Measurements from ENCODE around the gene TAX1BP3.

TAX1BP3 gene

GRCh38 chr17:3647769-3648555 is 20.4 kb downstream of the TAX1BP3 start:
- FAIRE-seq (peak; percentile 41), DNase-seq (ENCODE audit: insufficient read length, low spot score) (no peak)
- TF ChIP-seq POLR2AphosphoS5 (IDR thresholded peaks at IDR 0.05; ENCODE audit: low read depth, low read length) (no peak), PAX5 (IDR thresholded peaks at IDR 0.05; ENCODE audit: insufficient read depth, low read length, severe bottlenecking) (no peak), POLR2A (IDR thresholded peaks at IDR 0.05; ENCODE audit: low read depth, low read length) (no peak), SPI1 (IDR thresholded peaks at IDR 0.05; ENCODE audit: low read depth, low read length) (no peak)

DNA sequence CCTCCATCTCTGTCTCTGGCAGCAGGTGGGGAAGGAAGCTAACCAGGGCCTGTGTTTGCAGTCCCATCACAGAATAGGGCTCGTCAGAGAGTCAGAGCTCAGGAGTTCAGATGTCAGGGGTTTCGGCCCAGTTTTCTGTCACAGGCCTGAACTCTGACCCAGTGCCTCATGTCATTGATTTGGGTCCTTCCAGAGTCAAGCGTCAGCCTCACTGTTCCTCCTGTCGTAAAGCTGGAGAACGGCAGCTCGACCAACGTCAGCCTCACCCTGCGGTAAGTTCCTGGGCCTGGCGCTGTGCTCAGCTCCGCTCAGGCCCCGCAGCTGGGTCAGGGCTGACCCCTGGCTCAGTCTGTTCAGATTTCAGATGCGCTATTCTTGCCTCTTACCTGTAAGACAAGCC is 21.1 kb downstream of the TAX1BP3 start:
- DNase-seq (ENCODE audit: insufficient read length, low spot score) (no peak), FAIRE-seq (no peak)
- TF ChIP-seq POLR2AphosphoS5 (IDR thresholded peaks at IDR 0.05; ENCODE audit: low read depth, low read length) (no peak), POU2F2 (IDR thresholded peaks at IDR 0.05; ENCODE audit: low read depth, low read length) (no peak), POLR2A (IDR thresholded peaks at IDR 0.05; ENCODE audit: low read depth, low read length) (no peak), TAF1 (IDR thresholded peaks at IDR 0.05; ENCODE audit: low read depth, low read length) (no peak), SPI1 (IDR thresholded peaks at IDR 0.05; ENCODE audit: low read depth, low read length) (no peak), PAX5 (IDR thresholded peaks at IDR 0.05; ENCODE audit: insufficient read depth, low read length, severe bottlenecking) (no peak)

- FAIRE-seq (peak; percentile 78), DNase-seq (ENCODE audit: insufficient read length, low spot score) (no peak)
- TF ChIP-seq PAX5 (IDR thresholded peaks at IDR 0.05; ENCODE audit: insufficient read depth, low read length, severe bottlenecking) (no peak), SPI1 (IDR thresholded peaks at IDR 0.05; ENCODE audit: low read depth, low read length) (peak; percentile 61), POLR2A (IDR thresholded peaks at IDR 0.05; ENCODE audit: low read depth, low read length) (no peak)
Measured at GRCh38 chr17:3645310-3645709, 23.1 kb downstream of the TAX1BP3 start.

- no peak for DNase-seq (ENCODE audit: insufficient read length, low spot score)
- no peak for TF ChIP-seq TAF1 (IDR thresholded peaks at IDR 0.05; ENCODE audit: low read depth, low read length)
- TF ChIP-seq POLR2AphosphoS5 (IDR thresholded peaks at IDR 0.05; ENCODE audit: low read depth, low read length), result no peak
- TF ChIP-seq SPI1 (IDR thresholded peaks at IDR 0.05; ENCODE audit: low read depth, low read length), result no peak
- TF ChIP-seq POLR2A (IDR thresholded peaks at IDR 0.05; ENCODE audit: low read depth, low read length), result no peak
- no peak for TF ChIP-seq PAX5 (IDR thresholded peaks at IDR 0.05; ENCODE audit: insufficient read depth, low read length, severe bottlenecking)
- no peak for TF ChIP-seq POU2F2 (IDR thresholded peaks at IDR 0.05; ENCODE audit: low read depth, low read length)
- no peak for FAIRE-seq
Measured at GRCh38 chr17:3643889-3644349, 24.5 kb downstream of the TAX1BP3 start.

DNA sequence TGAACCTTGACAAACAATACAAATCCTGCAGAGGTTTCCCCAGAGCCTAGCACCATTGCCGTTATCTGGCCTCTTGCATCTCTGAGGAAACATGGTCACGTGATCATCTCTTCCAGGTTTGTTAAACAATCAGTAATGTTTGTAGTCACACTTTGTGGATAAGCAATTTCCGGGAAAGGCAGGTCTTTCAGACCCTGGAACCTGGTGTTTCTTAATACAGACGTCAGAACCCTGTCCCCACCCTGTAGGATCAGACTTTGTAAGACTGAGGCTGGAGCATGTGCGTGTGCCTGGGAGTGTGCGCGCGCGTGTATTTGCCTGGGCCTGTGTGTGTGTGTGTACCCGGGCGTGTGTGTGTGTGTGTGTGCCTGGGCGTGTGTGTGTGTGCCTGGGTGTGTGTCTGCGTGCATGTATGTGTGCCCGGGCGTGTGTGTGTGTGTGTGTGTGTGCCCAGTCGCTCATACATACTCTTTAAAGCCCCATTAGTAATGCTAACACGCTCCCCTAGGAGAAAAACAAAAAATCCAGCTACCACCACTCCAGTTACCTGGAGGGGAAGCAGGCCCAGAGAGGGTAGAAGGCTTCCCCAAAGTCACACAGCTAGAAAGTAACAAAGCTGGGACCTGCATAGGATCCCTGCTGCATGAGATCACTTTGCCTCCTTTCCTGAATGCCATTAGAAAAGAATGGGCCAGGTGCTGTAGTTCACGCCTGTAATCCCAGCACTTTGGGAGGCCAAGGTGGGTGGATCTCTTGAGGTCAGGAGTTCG is 26.5 kb downstream of the TAX1BP3 start:
- no peak for TF ChIP-seq SPI1 (IDR thresholded peaks at IDR 0.05; ENCODE audit: low read depth, low read length)
- TF ChIP-seq POLR2A (IDR thresholded peaks at IDR 0.05; ENCODE audit: low read depth, low read length), result no peak
- TF ChIP-seq PAX5 (IDR thresholded peaks at IDR 0.05; ENCODE audit: insufficient read depth, low read length, severe bottlenecking), result no peak
- no peak for TF ChIP-seq TAF1 (IDR thresholded peaks at IDR 0.05; ENCODE audit: low read depth, low read length)
- TF ChIP-seq POLR2AphosphoS5 (IDR thresholded peaks at IDR 0.05; ENCODE audit: low read depth, low read length), result no peak
- no peak for TF ChIP-seq POU2F2 (IDR thresholded peaks at IDR 0.05; ENCODE audit: low read depth, low read length)
- FAIRE-seq (no peak), DNase-seq (ENCODE audit: insufficient read length, low spot score) (no peak)

GRCh38 chr17:3641014-3641413 is 27.4 kb downstream of the TAX1BP3 start:
- FAIRE-seq (no peak), DNase-seq (ENCODE audit: insufficient read length, low spot score) (no peak)
- TF ChIP-seq SPI1 (IDR thresholded peaks at IDR 0.05; ENCODE audit: low read depth, low read length) (no peak), POLR2AphosphoS5 (IDR thresholded peaks at IDR 0.05; ENCODE audit: low read depth, low read length) (no peak), PAX5 (IDR thresholded peaks at IDR 0.05; ENCODE audit: insufficient read depth, low read length, severe bottlenecking) (no peak), POU2F2 (IDR thresholded peaks at IDR 0.05; ENCODE audit: low read depth, low read length) (no peak), POLR2A (IDR thresholded peaks at IDR 0.05; ENCODE audit: low read depth, low read length) (no peak), TAF1 (IDR thresholded peaks at IDR 0.05; ENCODE audit: low read depth, low read length) (no peak)

GRCh38 chr17:3639981-3640596 is 28.3 kb downstream of the TAX1BP3 start:
- peak; percentile 26 for FAIRE-seq
- no peak for DNase-seq (ENCODE audit: insufficient read length, low spot score)
- no peak for TF ChIP-seq POLR2AphosphoS5 (IDR thresholded peaks at IDR 0.05; ENCODE audit: low read depth, low read length)
- no peak for TF ChIP-seq TAF1 (IDR thresholded peaks at IDR 0.05; ENCODE audit: low read depth, low read length)
- no peak for TF ChIP-seq PAX5 (IDR thresholded peaks at IDR 0.05; ENCODE audit: insufficient read depth, low read length, severe bottlenecking)
- no peak for TF ChIP-seq POLR2A (IDR thresholded peaks at IDR 0.05; ENCODE audit: low read depth, low read length)
- TF ChIP-seq SPI1 (IDR thresholded peaks at IDR 0.05; ENCODE audit: low read depth, low read length), result 0 out of 2 replicates have a peak, but pooled peaks have one; percentile 28

- TF ChIP-seq SPI1 (IDR thresholded peaks at IDR 0.05; ENCODE audit: low read depth, low read length) (no peak), TAF1 (IDR thresholded peaks at IDR 0.05; ENCODE audit: low read depth, low read length) (no peak), POLR2A (IDR thresholded peaks at IDR 0.05; ENCODE audit: low read depth, low read length) (no peak), POLR2AphosphoS5 (IDR thresholded peaks at IDR 0.05; ENCODE audit: low read depth, low read length) (no peak), PAX5 (IDR thresholded peaks at IDR 0.05; ENCODE audit: insufficient read depth, low read length, severe bottlenecking) (no peak), POU2F2 (IDR thresholded peaks at IDR 0.05; ENCODE audit: low read depth, low read length) (no peak)
- DNase-seq (ENCODE audit: insufficient read length, low spot score) (no peak), FAIRE-seq (no peak)
Measured at GRCh38 chr17:3636908-3637373, 31.4 kb downstream of the TAX1BP3 start.

Data from GM12891 (cell line).